Epithelial cell of prostate (primary cell): ENCODE data around the gene UTP14C.
"Not testable (repeated sequence)": the region's sequence is repeated elsewhere in the genome, so short reads cannot be mapped to it uniquely, and the experiment has no call there.

Source experiments
- DNase-seq: peaks from one replicate; pipeline ENCODE4 v3.0.0-alpha.2; 2011; ENCODE audit warnings: low read depth, low spot score
- H3K27ac ChIP-seq: fragments of 450-650 bp; 2 replicates; pipeline ENCODE4 v1.5.1; 2017; ENCODE audit warnings: mild to moderate bottlenecking

UTP14C gene

DNA sequence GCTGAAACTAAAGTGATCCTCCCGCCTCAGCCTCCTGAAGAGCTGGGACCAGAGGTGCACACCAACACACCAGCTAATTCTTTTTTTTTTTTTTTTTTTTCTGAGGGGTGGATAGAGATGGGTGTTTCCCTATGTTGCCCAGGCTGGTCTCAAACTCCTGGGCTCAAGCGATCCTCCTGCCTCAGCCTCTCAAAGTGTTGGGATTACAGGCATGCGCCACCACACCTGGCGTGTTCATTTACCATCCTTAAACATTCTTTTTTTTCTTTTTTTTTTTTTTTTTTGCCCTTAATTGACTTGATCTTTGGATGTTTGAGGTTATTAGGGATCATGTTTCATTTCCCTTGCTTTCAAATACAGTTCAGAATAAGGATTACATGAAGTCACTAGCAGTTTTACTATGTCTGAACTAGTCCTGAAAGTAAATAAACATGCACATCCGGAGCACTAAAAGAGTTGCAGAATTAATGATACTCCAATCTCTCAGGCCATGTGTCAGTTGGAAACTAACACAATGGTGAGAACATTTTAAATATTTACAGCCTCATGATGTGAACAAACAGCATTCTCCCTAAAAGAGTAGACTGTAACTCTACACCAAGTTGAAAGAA lies 10.2 kb downstream of the UTP14C start:
- DNase-seq: no peak
- no peak overlapping the region for H3K27ac ChIP-seq

DNA sequence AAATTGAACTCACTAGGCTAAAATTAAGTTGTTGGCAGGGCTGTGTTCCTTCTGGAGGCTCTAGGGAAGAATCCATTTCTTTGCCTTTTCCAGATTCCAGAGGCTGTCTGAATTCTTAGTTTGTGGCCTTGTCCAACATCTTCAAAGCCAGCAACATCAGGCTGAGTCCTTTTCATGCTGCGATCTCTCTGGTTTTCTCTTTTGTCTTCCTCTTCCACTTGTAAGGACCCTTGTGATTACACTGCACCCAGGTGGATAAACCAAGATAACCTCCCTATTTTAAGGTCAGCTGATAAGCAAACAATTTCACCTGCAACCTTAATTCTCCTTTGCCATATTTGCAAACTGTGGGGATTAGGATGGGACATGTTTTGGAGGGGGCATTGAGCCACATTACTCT lies 11.5 kb downstream of the UTP14C start:
- no peak overlapping the region for H3K27ac ChIP-seq
- no peak for DNase-seq

DNA sequence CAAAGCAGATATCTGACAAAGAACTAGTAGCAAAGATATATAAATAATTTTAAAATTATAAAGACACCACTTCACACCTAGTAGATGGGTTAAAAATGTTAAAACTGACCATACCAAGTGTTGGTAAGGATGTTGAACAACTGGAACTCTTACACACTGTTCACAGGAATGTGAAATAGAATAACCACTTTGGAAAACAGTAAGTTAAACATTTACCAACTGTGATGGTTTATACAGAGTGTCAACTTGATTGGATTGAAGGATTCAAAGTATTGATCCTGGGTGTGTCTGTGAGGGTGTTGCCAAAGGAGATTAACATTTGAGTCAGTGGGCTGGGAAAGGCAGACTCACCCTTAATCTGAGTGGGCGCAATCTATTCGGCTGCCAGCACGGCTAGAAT lies 19.2 kb downstream of the UTP14C start:
- no peak for DNase-seq
- no peak overlapping the region for H3K27ac ChIP-seq

DNA sequence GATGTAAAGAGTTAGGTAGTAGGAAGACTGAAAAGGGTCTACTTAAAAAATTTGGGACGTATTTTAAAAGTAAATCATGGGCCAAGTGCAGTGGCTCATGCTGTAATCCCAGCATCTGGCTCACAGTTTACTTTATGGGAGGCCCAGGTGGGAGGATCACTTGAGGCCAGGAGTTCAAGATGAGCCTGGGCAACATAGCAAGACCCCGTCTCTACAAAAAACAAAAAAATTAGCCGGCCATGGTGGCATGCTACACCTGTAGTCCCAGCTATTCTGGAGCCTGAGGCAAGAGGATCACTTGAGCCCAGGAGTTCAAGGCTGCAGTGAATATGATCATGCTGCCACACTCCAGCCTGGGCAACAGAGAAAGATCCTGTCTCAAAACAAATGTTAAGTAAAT lies 23.0 kb downstream of the UTP14C start:
- H3K27ac ChIP-seq: no peak overlapping the region
- no peak for DNase-seq

DNA sequence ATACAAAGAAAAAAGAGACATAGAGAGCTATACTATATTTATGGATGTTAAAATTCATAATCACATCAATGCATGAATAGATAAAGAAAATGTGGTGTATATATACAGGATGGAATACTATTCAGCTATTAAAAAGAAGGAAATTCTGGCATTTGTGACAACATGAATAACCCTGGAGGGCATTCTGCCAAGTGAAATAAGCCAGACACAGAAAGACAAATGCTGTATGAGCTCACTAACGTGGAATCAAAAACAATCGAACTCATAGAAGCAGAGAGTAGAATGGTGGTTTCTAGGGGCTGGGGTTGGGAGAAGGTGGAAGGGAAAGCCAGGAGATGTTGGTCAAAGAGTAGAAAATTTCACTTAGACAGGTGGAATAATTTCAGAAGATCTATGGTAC lies 24.0 kb downstream of the UTP14C start:
- no peak for DNase-seq

DNA sequence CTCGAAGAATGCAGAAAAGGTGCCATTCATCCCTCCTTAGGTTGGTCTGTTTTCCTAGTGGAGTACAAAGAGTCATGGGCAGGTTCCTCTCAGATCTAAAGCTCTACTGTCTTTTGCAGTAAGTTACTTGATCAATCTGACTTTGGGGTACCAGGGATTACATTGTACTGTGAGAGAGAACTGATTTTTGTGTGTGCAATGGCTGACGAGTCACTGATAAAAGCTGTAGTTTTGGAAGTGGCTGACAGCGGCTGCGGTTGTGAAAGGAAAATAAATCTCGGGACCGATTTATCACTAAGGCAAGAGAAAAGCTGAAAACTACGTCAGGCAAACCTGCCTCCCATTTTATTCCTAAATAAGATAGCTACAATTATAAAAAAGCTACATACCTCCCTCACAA lies 26.9 kb downstream of the UTP14C start:
- no peak for DNase-seq
- H3K27ac ChIP-seq: no peak overlapping the region

More for the DNA sequence above, 24.0 kb downstream of the UTP14C start:
- no peak overlapping the region for H3K27ac ChIP-seq

DNA sequence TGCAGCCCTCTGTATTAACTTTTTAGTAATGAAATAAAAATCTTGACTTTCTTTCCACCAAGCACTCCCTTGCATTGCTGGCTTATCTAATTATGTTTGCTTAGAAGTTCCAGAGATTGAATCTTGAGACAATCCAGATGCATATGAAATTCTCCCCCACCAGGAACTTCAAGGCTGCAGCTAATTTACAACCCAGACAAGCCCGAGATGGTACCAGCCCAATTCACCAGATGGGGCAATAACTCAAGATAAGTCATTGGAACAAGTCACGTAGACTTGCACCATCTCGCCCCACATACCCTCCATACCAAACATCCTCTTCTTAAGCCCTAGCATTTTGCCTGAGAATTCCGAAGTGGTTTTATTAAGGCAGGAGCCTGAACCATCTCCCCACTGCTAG lies 29.0 kb downstream of the UTP14C start:
- H3K27ac ChIP-seq: no peak overlapping the region
- DNase-seq: no peak

DNA sequence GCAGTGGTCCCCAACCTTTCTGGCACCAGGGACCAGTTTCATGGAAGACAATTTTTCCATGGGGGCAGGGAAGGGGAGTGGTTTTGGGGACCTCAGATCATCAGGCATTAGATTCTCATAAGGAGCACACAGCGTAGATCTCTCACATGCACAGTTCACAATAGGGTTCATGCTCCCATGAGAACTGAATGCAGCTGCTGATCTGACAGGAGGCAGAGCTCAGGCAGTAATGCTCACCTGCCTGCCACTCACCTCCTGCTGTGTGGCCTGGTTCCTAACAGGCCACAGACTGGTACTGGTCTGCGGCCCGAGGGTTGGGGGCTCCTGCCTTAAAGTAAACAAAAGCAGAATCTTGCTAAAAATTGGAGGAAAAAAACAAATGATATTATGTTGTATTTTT lies 36.6 kb downstream of the UTP14C start:
- peak overlapping the region; percentile 17 for H3K27ac ChIP-seq
- not testable (repeated sequence) for DNase-seq

DNA sequence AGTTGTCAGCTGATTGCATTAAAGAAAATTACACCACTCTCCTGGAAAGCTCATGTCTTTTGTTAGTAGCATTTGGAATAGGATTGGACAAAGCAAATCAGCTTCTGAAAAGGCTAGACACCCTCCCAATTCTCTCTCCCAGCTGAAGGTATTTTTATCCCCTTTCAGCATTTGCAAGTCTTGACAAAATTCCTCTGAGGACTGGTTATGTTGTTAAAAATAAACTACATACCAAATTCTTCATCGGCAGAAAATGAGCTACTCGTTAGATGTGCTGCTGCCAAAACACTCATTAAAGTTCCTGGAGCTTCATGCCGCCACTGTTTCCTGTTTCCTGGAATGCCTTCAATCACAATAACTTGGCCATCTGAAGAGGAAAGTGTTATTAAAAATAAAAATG lies 37.1 kb downstream of the UTP14C start:
- H3K27ac ChIP-seq: peak overlapping the region; percentile 17
- DNase-seq: no peak

DNA sequence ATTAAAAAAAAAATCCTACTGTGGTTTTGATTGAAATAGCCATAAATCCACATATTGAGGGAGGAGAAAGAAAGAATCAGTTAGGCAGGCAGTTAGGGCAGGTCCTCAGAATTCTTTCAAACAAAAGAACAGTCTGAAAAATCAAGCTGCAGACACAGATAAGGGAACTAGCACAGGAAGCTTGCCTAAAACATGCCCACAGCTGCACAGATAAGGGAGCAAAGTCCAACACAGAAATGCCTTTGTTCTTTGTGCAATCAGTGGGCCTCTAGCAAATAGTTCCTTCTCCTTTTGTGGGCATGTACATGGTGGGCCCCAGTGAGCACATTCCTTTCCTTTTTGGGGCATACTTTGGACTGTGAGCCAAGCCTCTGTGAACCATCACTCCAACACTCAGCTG lies 42.7 kb downstream of the UTP14C start:
- no peak overlapping the region for H3K27ac ChIP-seq
- DNase-seq: no peak

DNA sequence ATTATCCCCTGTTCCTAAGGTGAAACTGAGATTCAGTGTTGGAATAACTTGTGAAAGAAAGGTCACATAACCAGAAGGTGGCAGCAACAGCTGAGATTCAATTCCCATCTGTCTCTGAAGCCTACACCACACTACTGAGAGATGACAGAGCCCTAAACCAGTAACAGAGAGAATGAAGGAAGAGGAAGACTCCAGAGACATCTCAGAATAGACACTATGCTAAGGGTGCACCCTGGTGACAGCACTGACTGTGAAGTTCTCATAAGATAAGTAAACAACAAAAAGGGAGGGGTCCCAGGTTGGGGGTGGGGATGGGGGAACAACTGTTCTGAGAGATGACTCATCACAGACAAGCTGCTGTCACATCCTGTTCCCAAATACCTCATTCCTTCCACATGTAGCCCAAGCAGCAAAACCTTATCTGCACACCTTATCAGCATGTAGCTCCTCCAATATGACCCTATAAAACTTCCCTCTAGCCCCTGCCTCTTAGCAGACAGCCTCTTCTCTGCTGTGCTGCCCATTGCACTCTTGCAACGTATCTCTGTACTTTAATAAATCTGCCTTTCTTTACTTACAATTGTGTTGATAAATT lies 46.5 kb downstream of the UTP14C start:
- no peak for DNase-seq

More for the DNA sequence above, 46.5 kb downstream of the UTP14C start:
- H3K27ac ChIP-seq: no peak overlapping the region
